Urothelium cell line (cell line): ENCODE results near the gene NAV1.

Experiments used
- DNase-seq: peaks from one replicate; pipeline ENCODE4 v3.0.0; 2011; ENCODE audit warnings: low spot score, mixed read lengths
- FAIRE-seq: peaks from 2 replicates; lab custom pipeline; 2011; peaks lifted over from hg19 to GRCh38; lab: Jason Lieb, UNC

Gene NAV1

DNA sequence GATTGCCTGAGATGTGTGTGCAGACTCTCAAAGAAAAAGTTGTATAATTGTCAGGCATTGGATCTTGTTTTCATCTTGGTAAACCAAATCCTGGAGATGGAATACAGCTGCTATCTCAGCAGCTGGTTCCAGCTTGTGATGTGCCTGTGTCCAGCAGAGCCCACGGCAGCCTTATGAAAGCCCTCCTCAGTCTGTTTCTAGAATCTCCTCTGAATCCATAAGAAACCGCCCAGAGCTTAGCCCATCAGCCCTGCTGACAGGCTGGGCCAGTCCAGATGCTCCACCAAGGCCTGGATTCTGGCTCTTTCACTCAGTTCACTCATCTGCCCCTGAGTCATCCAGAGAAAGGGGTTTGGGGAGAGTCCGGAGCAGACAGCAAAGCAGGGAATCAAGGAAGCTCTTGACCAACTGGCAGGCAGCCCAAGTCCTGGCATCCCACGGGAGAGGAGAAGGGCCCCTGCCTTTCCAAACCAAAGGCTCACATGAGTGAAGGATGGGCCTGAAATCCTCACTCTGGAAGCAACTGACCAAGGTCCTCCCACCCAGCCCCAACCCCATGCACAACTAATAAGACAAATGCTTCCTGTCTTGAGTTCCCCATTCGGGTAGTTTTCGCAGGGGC is 45.7 kb downstream of the NAV1 start:
- FAIRE-seq (no peak), DNase-seq (no peak)

DNA sequence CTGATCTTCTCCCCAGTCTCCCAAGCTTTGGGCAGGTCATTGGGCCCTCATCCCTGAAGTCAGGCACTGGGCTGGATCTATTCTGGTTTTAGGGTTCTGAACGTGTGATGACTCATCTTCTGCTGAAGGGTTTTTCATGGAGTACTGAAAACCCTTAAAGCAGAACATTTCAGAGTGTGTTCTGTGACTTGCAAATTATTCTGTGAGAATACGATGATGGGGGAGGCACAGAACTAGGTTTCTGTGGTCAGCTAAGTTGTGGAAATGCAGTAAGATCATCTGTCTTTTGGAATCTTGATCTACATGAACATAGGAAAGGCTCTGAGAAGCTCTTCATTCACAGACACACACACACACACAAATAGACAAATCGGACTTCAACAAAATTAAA is 46.2 kb downstream of the NAV1 start:
- no peak for FAIRE-seq
- no peak for DNase-seq

DNA sequence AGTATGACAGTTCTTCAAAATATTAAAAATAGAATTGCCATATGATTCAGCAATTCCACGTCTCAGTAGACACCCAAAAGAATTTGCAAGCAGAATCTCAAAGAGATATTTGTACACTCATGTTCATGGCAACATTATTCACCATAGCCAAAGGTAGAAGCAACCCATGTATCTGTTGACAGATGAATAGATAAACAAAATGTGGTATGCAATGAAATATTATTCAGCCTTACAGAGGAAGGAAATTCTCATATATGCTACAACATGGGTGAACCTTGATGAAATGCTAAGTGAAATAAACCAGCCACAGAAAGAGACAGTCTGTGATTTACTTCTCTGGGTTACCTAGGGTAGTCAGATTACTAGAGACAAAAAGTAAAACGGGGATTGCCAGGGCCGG is 47.0 kb downstream of the NAV1 start:
- DNase-seq (no peak), FAIRE-seq (no peak)

DNA sequence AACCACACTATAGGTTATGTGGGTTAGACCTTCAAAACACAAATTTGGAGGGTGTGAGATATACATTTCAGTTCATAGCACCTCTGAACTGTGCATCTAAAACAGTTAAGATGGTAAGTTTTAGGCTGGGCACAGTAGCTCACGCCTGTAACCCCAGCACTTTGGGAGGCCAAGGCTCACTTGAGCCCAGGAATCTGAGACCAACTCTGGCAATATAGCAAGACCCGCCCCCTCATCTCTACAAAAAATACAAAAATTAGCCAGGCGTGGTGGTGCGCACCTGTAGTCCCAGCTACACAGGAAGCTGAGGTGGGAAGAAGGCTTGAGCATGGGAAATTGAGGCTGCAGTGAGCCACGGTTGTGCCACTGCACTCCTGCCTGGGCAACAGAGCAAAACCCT is 47.9 kb downstream of the NAV1 start:
- no peak for FAIRE-seq
- DNase-seq, result no peak

DNA sequence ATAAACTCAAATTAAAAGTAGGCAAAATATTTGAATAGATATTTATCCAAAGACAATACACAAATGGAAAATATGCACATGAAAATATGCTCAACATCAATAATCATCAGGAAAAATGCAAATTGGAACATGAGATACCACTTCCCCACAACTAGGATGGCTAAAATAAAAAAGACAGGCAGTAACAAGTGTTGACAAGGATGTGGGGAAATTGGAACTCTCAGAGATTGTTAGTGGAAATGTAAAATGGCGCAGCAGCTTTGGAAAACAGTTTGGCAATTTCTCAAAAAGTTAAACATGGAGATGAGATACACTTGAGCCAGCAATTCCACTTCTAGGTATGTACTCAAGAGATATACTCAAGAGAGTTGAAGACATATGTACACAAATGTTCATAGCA is 48.8 kb downstream of the NAV1 start:
- DNase-seq, result no peak
- no peak for FAIRE-seq
